ENCODE data around the gene MRPL45. TPM values are rescaled to one million over a fixed set of nuclear protein-coding genes. Genes with fewer than 3 reads are reported as not detected.

MRPL45 gene
- total and polyA plus RNA-seq, 2 of the 13 experiments (the other 11 are each of a cell fraction or from before 2014, with no cell fraction given) = 89.5 to 157 TPM

DNA sequence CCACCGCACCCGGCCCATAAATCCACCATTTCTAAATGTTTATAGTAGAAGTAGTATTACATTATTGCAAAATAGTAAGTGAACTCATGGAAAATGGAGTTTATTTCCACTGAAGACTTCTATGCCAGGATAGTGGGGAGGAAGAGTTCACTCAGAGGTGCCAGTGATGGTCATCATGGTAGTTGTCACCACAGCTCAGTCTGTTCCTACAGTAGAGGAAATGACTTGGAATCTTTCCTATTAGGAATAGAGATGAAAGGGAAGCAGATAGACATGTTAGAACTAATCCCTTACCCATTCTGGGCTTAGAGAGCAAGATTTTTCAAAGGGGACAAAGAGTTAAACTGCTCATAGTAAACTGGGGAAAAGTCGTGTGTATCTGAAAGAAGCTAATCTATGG, 20.1 kb downstream of the MRPL45 start (continued):
- TF ChIP-seq, protein P1, sequence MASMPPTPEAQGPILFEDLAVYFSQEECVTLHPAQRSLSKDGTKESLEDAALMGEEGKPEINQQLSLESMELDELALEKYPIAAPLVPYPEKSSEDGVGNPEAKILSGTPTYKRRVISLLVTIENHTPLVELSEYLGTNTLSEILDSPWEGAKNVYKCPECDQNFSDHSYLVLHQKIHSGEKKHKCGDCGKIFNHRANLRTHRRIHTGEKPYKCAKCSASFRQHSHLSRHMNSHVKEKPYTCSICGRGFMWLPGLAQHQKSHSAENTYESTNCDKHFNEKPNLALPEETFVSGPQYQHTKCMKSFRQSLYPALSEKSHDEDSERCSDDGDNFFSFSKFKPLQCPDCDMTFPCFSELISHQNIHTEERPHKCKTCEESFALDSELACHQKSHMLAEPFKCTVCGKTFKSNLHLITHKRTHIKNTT (CRISPR knock-in tag; IDR thresholded peaks at IDR 0.05) = no peak
- TF ChIP-seq HOXD1 (CRISPR knock-in tag; IDR thresholded peaks at IDR 0.05) = no peak

DNA sequence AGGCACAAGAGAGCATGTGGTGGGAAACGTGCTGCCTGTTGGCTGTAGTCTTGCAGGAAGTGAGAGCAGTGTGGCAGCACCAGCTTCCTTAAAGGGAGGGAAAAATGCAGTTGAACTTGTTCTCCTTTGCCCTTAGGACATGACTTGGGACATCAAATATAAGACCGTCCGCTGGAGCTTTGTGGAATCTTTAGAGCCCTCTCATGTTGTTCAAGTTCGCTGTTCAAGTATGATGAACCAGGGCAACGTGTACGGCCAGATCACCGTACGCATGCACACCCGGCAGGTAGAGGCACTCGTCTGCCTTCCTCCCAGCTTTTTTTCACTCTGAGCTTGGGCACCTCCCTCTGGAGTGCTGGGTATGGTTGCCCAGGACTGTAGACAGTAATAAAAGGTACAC, 23.5 kb downstream of the MRPL45 start:
- no peak overlapping the region for H3K27ac ChIP-seq (ENCODE audit: extremely low read length, insufficient read depth, low read length)
- no peak overlapping the region for H3K4me3 ChIP-seq (replicated peaks in 1 of 3; ENCODE audit: insufficient read depth in 1 of 3, low read depth in 2 of 3, low read length in 3 of 3)
- TF ChIP-seq ZNF331 (CRISPR knock-in tag; IDR thresholded peaks at IDR 0.05) (no peak), ZNF761 (CRISPR knock-in tag; conservative IDR thresholded peaks at IDR 0.05) (no peak), ZNF605 (CRISPR knock-in tag; IDR thresholded peaks at IDR 0.05) (no peak), CENPX (CRISPR knock-in tag; IDR thresholded peaks at IDR 0.05) (no peak), ZBTB20 (CRISPR knock-in tag; IDR thresholded peaks at IDR 0.05; ENCODE audit: borderline replicate concordance, low read depth) (no peak)
- TF ChIP-seq, protein P2, sequence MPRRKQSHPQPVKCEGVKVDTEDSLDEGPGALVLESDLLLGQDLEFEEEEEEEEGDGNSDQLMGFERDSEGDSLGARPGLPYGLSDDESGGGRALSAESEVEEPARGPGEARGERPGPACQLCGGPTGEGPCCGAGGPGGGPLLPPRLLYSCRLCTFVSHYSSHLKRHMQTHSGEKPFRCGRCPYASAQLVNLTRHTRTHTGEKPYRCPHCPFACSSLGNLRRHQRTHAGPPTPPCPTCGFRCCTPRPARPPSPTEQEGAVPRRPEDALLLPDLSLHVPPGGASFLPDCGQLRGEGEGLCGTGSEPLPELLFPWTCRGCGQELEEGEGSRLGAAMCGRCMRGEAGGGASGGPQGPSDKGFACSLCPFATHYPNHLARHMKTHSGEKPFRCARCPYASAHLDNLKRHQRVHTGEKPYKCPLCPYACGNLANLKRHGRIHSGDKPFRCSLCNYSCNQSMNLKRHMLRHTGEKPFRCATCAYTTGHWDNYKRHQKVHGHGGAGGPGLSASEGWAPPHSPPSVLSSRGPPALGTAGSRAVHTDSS (CRISPR knock-in tag; conservative IDR thresholded peaks at IDR 0.05) = no peak
- TF ChIP-seq, protein P3, sequence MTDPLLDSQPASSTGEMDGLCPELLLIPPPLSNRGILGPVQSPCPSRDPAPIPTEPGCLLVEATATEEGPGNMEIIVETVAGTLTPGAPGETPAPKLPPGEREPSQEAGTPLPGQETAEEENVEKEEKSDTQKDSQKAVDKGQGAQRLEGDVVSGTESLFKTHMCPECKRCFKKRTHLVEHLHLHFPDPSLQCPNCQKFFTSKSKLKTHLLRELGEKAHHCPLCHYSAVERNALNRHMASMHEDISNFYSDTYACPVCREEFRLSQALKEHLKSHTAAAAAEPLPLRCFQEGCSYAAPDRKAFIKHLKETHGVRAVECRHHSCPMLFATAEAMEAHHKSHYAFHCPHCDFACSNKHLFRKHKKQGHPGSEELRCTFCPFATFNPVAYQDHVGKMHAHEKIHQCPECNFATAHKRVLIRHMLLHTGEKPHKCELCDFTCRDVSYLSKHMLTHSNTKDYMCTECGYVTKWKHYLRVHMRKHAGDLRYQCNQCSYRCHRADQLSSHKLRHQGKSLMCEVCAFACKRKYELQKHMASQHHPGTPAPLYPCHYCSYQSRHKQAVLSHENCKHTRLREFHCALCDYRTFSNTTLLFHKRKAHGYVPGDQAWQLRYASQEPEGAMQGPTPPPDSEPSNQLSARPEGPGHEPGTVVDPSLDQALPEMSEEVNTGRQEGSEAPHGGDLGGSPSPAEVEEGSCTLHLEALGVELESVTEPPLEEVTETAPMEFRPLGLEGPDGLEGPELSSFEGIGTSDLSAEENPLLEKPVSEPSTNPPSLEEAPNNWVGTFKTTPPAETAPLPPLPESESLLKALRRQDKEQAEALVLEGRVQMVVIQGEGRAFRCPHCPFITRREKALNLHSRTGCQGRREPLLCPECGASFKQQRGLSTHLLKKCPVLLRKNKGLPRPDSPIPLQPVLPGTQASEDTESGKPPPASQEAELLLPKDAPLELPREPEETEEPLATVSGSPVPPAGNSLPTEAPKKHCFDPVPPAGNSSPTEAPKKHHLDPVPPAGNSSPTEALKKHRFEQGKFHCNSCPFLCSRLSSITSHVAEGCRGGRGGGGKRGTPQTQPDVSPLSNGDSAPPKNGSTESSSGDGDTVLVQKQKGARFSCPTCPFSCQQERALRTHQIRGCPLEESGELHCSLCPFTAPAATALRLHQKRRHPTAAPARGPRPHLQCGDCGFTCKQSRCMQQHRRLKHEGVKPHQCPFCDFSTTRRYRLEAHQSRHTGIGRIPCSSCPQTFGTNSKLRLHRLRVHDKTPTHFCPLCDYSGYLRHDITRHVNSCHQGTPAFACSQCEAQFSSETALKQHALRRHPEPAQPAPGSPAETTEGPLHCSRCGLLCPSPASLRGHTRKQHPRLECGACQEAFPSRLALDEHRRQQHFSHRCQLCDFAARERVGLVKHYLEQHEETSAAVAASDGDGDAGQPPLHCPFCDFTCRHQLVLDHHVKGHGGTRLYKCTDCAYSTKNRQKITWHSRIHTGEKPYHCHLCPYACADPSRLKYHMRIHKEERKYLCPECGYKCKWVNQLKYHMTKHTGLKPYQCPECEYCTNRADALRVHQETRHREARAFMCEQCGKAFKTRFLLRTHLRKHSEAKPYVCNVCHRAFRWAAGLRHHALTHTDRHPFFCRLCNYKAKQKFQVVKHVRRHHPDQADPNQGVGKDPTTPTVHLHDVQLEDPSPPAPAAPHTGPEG (CRISPR knock-in tag; IDR thresholded peaks at IDR 0.05) = no peak
- TF ChIP-seq, protein P4, sequence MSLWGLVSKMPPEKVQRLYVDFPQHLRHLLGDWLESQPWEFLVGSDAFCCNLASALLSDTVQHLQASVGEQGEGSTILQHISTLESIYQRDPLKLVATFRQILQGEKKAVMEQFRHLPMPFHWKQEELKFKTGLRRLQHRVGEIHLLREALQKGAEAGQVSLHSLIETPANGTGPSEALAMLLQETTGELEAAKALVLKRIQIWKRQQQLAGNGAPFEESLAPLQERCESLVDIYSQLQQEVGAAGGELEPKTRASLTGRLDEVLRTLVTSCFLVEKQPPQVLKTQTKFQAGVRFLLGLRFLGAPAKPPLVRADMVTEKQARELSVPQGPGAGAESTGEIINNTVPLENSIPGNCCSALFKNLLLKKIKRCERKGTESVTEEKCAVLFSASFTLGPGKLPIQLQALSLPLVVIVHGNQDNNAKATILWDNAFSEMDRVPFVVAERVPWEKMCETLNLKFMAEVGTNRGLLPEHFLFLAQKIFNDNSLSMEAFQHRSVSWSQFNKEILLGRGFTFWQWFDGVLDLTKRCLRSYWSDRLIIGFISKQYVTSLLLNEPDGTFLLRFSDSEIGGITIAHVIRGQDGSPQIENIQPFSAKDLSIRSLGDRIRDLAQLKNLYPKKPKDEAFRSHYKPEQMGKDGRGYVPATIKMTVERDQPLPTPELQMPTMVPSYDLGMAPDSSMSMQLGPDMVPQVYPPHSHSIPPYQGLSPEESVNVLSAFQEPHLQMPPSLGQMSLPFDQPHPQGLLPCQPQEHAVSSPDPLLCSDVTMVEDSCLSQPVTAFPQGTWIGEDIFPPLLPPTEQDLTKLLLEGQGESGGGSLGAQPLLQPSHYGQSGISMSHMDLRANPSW (CRISPR knock-in tag; IDR thresholded peaks at IDR 0.05; ENCODE audit: borderline replicate concordance) = no peak
- no peak for FAIRE-seq
- no peaks in the 10 kb centered on the region for H3K79me2 ChIP-seq (ENCODE audit: insufficient read depth, low read length)
- no peak for DNase-seq (ENCODE audit: low spot score)
- peaks cover 17% of the 10 kb centered on the region for H3K4me1 ChIP-seq (ENCODE audit: insufficient read depth, low read length)
- peaks cover 23 to 49% of the 10 kb centered on the region in 2 experiments for H3K36me3 ChIP-seq (replicated peaks in 1 of 2; ENCODE audit: control insufficient read depth in 1 of 2, insufficient read depth in 2 of 2, low read length in 2 of 2)
- no peak overlapping the region for H3K9ac ChIP-seq (ENCODE audit: insufficient read depth, low read depth, low read length)
- POLR2A ChIA-PET = no interaction called here
- ATAC-seq = no peak
- 99% methylated on average over 10 of the region's 10 CpGs for WGBS (ENCODE audit: low lambda C conversion rate)
- intact Hi-C loops (cut with micrococcal nuclease; ENCODE audit: unreplicated experiment) (no loop called here), in situ Hi-C loops (cut with HindIII; ENCODE audit: extremely low pct_ligation_motif_present, low pct_unique_long_range_greater_than_20kb) (no loop called here)
- CTCF ChIA-PET (ENCODE audit: low intra/inter-chr PET ratio, low total read pairs) = no interaction called here
- no peak overlapping the region for H3K4me2 ChIP-seq (ENCODE audit: low read depth, low read length)
- no TSS peak for BruUV-seq (replicated peaks)
- H3K27me3 ChIP-seq (ENCODE audit: control insufficient read depth in 1 of 2, insufficient read depth in 2 of 2, low read length in 2 of 2) = no peaks in the 10 kb centered on the region
- H3K9me3 ChIP-seq (ENCODE audit: low read length) = no peaks in the 10 kb centered on the region
- no peaks in the 10 kb centered on the region for H4K20me1 ChIP-seq (ENCODE audit: insufficient read depth, low read length)
- no peak overlapping the region for H2AFZ ChIP-seq (ENCODE audit: low read length)
